LoVo (cell line): ENCODE data around the gene MCOLN2.
"Not testable (repeated sequence)": the region's sequence is repeated elsewhere in the genome, so short reads cannot be mapped to it uniquely, and the experiment has no call there.

Experiments
- DNase-seq: peaks from one replicate; pipeline ENCODE4 v3.0.0-alpha.2; 2016; ENCODE audit warnings: low spot score

MCOLN2 gene

GRCh38 chr1:84941843-84942242 is 55.1 kb downstream of the MCOLN2 start:
- no peak for DNase-seq

DNA sequence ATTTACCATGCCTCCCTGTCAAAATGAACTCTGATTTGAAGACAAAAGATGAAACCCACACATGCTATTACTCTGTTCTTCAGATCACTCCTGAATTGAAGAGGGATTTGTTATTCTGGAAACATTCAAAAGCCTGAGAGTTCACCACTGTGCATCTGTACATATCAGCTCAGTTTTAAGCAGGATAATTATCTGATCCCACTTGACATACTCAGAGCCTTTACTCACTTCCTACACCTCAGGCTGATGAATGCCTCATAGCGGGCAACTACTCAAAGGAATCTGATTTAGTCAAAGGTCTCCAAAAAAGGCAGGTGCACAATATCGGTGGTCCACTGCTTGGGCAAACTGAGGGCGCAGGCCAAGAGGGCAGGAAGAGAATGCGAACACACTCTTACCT is 56.4 kb downstream of the MCOLN2 start:
- DNase-seq, result no peak

DNA sequence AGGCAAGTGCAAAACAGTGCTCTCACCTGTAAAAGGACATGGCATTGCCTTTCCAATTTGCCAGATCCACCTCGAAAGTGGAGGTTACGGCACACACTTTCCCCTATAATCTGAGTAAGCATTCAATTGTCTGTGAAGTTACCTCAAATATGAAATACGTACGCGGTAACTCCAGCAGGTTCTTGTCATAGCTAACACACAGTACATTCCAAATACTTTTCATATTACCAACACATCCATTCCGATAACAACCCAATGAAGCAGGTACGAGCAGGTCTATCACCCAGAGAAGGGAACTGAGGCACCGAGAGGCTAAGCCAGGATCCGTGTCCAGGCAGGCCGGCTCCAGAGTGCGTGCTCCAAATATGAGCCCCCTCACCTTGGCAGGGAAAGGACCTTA is 57.2 kb downstream of the MCOLN2 start:
- DNase-seq, result no peak

DNA sequence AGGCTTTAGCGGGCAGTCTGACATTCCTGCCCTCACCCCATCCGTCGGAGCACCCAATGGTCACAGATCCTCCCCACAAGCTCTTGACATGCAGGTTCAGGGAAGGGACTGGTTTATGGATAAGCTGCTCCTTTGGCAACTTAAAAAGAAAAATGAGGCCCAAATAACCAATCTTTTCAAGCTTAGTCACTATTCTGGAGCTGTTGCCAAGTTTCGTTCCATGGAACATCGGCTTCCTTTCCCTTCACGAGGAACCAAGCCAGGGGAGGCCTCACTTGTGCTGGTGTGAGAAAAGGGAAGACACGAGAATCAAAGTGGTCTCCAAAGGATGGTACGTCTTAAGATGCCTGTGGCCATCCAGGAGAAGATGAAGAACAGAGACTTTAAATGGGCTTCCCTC is 57.8 kb downstream of the MCOLN2 start:
- DNase-seq, result no peak

- DNase-seq, result peak; percentile 69
Observed at GRCh38 chr1:84936116-84936810, 60.6 kb downstream of the MCOLN2 start.

DNA sequence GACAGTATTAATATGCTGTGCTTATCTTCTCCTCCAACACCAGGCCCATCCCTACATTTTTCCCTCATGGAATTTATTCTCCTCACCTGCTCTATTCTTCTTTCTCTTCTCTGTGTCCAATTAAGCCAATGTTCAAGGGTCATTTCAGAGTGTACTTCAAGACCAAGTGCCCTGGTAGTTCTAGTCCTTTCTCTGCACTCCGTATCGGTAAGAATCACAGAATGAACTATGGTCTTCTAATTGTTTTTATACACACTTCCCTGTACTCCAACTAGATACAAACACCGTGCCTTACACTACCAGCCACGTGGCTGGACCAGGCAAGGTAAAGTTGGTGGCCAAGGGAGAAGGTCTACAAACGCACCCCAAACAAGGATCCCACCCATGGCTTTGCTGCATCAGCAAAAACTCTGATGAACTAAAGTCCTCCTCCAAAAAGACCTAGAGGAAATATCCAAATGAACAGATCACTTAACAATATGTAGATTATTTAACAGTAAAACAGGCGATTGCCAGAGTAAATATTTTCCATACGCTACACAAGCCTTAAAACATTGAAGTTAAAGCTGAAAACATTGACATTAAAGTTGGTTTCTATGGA is 63.8 kb downstream of the MCOLN2 start:
- no peak for DNase-seq

- DNase-seq, result no peak
Observed at GRCh38 chr1:84930831-84931230, 66.1 kb downstream of the MCOLN2 start.

DNA sequence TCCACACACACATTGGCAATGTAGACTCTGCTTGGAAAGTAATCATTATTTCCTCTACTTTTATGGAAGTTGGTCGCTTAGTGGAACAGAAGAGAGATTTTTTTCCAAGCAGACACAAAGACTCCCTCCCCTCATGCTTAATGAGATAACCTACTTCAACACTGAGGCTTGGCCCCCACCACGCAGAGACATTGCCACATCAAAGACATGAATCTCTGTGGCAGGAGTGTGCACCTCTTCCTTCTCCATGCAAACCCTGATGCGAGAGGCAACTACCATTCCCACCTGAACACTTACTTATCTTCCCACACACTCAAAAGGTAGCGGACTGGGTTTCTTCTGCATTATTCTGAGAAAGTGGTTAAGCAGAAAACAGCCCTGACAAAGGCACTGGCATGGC is 66.6 kb downstream of the MCOLN2 start:
- no peak for DNase-seq

GRCh38 chr1:84929581-84929980 is 67.3 kb downstream of the MCOLN2 start:
- DNase-seq, result no peak

GRCh38 chr1:84928979-84929378 is 67.9 kb downstream of the MCOLN2 start:
- DNase-seq, result no peak

DNA sequence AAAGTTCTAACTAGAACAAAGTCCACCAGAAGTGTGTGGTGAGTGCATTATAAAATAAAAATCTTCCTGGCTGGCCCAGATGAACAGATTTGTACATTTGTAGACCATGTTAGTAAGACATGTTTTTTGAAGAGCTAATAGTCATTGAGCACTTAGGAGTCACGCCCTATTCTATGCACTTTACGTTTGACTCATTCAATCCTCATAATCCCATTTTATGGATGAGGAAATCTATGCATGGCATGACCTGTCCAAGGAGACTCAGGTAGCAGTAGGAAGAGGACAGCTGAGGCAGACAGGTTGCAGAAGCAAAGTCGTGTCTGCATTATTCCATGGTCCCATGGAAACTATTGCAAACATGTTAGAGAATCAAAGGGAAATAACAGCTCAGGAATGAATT is 73.6 kb downstream of the MCOLN2 start:
- no peak for DNase-seq

DNA sequence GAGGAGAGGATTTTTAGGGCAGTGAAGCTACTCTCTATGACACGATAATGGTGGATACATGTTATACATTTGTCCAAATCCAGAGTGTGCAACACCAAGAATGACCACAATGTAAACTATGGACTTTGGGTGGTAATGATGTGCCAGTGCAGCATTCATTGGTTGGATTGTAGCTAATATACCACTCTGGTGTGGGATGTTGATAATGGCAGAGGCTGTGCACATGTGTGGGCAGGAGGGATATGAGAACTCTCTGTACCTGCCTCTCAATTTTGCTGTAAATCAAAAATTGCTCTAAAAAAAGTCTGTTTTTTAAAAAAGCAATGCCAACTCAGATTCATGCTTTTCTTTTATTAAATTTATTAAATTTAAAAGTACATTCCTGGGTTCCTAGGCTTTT is 76.8 kb downstream of the MCOLN2 start:
- no peak for DNase-seq

GRCh38 chr1:84919461-84919970 is 77.4 kb downstream of the MCOLN2 start:
- DNase-seq, result no peak

DNA sequence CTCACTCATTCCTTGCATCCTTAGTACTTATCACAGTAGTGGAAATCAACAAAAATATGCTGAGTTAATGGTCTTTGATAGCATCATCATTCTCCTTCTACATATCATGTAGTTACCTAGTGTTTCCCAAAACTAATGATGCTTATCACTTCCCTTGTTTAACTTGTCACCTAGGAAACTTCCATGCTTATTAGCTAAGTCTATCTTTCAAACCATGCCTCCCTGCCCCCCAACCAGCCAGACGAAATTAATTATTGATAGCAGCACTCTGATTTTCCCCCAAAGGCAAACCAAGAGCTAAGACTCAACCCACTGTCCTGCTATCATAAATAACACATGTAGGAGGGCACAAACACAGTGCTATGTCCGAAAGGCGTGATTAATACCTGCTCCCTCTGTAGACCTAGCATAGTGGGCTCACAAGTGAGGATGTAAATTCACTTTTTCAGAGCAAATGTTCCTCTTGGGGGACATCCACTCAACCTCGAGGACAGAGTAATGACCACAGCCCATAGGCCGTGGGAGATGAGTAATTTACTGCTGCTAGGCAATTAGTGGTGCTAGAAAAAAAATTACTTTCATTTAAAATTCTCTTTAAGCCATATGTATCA is 78.1 kb downstream of the MCOLN2 start:
- DNase-seq, result no peak

- no peak for DNase-seq
Observed at GRCh38 chr1:84916897-84917296, 80.0 kb downstream of the MCOLN2 start.

GRCh38 chr1:84913555-84913892 is 83.4 kb downstream of the MCOLN2 start:
- peak; percentile 36 for DNase-seq

DNA sequence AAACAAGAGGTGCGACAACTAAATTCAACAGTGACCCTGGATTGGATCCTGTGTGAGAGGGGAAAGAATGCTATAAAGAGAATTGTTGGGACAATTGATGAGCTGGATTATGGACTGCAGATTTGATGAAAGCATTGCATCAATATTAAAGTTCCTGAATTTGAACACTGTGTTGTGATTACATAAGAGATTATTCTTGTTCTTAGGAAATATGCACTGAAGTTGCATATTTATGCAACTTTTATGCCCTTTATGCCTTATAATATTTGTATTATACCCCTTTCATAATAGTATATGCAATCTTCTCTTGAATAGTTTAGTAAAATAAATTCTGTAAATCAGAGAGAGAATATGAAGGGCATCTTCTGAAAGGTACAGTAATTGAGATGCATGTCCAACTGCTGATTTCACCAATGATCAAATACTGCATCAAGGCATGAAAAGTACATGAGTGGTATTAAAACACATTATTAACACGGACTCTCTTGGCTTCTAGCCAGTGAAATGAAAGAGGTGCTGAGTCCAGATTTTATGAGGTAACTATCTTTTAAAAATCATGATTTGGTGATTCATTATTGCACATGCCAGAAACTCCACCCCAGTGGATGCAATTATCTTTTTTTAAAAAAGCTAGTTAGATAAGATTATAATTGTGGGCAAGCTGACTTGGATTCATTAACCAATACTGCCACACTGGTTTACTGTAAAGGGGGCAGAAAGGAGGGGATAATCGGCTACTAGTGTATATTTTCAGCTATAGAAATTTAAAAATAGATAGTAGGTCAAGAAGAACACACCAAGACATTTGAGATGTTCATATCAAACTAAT is 84.0 kb downstream of the MCOLN2 start:
- peak; percentile 12 for DNase-seq

GRCh38 chr1:84908746-84909464 is 88.0 kb downstream of the MCOLN2 start:
- DNase-seq, result not testable (repeated sequence)

- no peak for DNase-seq
Observed at GRCh38 chr1:84907095-84907827, 89.7 kb downstream of the MCOLN2 start.

- DNase-seq, result not testable (repeated sequence)
Observed at GRCh38 chr1:84902727-84903126, 94.2 kb downstream of the MCOLN2 start.

DNA sequence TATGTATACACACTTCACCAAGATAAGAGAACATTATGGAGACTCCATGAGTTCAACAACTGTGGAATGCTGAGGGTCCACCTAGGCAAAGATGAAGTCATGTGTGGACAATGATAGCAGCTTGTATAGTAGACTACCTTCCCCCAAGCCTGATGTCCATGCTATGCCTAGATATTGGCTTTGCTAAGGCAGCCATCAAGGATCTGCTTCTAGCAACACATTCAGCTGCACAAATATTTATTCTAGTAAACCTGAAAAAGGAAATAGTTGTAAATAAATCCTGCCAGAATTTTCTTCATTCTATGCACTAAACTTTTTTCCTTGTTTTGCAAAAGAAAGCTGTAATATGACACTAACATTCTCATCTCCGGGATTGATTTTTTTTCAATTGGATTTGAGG is 96.9 kb downstream of the MCOLN2 start:
- DNase-seq, result no peak
